Common myeloid progenitor, CD34-positive (primary cell): ENCODE data around the gene OR8G5. TPM values are rescaled to one million over a fixed set of nuclear protein-coding genes. Genes with fewer than 3 reads are reported as not detected.

Experiments
- CTCF ChIA-PET: fragments of 350-600 bp; sonication (Branson Sonifier 250); formaldehyde crosslinking; loops from one replicate; lab custom pipeline; 2021; ENCODE audit warnings: antibody characterized with exemption; lab: Charles Lee
- POLR2A ChIA-PET: fragments of 350-600 bp; sonication (Branson Sonifier 250); formaldehyde crosslinking; loops from one replicate; lab custom pipeline; 2021; ENCODE audit warnings: antibody characterized with exemption; lab: Charles Lee
- DNase-seq, 3 donors: peaks; one replicate each; pipeline versions ENCODE4 v3.0.0 to v3.0.0-alpha.2; 2013
- H3K27ac ChIP-seq, 2 experiments: 1 replicate in 1 of 2; 2 replicates in 1 of 2; pipeline ENCODE4 v1.7.0; 2013; ENCODE audit warnings: inconsistent platforms in 2 of 2, low read length in 2 of 2, mild to moderate bottlenecking in 2 of 2, low read depth in 1 of 2, moderate library complexity in 1 of 2; ENCODE audit not compliant: severe bottlenecking in 2 of 2, insufficient read depth in 1 of 2, poor library complexity in 1 of 2
- H3K27me3 ChIP-seq, 5 experiments: replicated peaks in 2 of 5; 1 replicate in 3 of 5; 2 replicates in 2 of 5; pipeline versions ENCODE4 v1.6.1 to v1.7.0; 2013; ENCODE audit warnings: low read length in 4 of 5, mild to moderate bottlenecking in 2 of 5, moderate library complexity in 2 of 5, inconsistent platforms in 1 of 5; ENCODE audit not compliant: insufficient read depth in 5 of 5, control insufficient read depth in 4 of 5
- H3K36me3 ChIP-seq, 4 experiments: 1 replicate in 2 of 4; 2 replicates in 2 of 4; pipeline versions ENCODE4 v1.6.1 to v1.7.0; 2013; ENCODE audit warnings: low read length in 3 of 4, control low read depth in 1 of 4, mild to moderate bottlenecking in 1 of 4; ENCODE audit not compliant: control insufficient read depth in 4 of 4, insufficient read depth in 4 of 4
- H3K4me1 ChIP-seq, 4 experiments: 1 replicate in 3 of 4; 2 replicates in 1 of 4; pipeline versions ENCODE4 v1.6.1 to v1.7.1; 2013; ENCODE audit warnings: low read length in 3 of 4, mild to moderate bottlenecking in 3 of 4, control low read depth in 1 of 4, inconsistent platforms in 1 of 4, moderate library complexity in 1 of 4; ENCODE audit not compliant: control insufficient read depth in 4 of 4, insufficient read depth in 4 of 4; ENCODE audit errors: control extremely low read depth in 1 of 4
- H3K4me3 ChIP-seq, 7 experiments: 1 replicate in 4 of 7; 2 replicates in 3 of 7; pipeline versions ENCODE4 v1.5.1 to v1.7.0; 2013; ENCODE audit warnings: mild to moderate bottlenecking in 7 of 7, low read length in 6 of 7, moderate library complexity in 6 of 7, inconsistent platforms in 2 of 7, low read depth in 2 of 7, control low read depth in 1 of 7; ENCODE audit not compliant: insufficient read depth in 4 of 7, control insufficient read depth in 1 of 7; ENCODE audit errors: extremely low read depth in 1 of 7
- H3K9me3 ChIP-seq, 5 experiments: 1 replicate in 4 of 5; 2 replicates in 1 of 5; pipeline versions ENCODE4 v1.6.1 to v1.7.1; 2013; ENCODE audit warnings: low read length in 4 of 5, mild to moderate bottlenecking in 2 of 5, inconsistent platforms in 1 of 5, low read depth in 1 of 5, moderate library complexity in 1 of 5; ENCODE audit not compliant: control insufficient read depth in 4 of 5, insufficient read depth in 2 of 5; ENCODE audit errors: control extremely low read depth in 1 of 5
- WGBS: methylation state at CpG from one replicate; pipeline ENCODE4 v1.1.5; 2013; ENCODE audit not compliant: insufficient coverage; 5-methylcytosine and 5-hydroxymethylcytosine counted together
- polyA plus RNA-seq: library from polyadenylated mRNA; unstranded; fragments of 120-200 nt; gene quantifications from one replicate; pipeline ENCODE4 v1.2.1, GENCODE V29; 2013

The OR8G5 gene
- polyA plus RNA-seq: not detected

- ChIA-PET CTCF (interaction anchor here (0.7 kb wide), 1 partner anchor 362 kb away, joined by 4 read pairs; no protein-coding TSS in a partner anchor), POLR2A (no interaction called here)
- no peak within 1 kb of the TSS for H3K4me3 ChIP-seq
- no peak within 1 kb of the TSS for H3K27ac ChIP-seq
- peaks cover 0 to 3% (median 0%) of the 10 kb centered on the region in 4 experiments for H3K4me1 ChIP-seq
- DNase-seq: no peak
- no peaks in the 10 kb centered on the region for H3K9me3 ChIP-seq
- H3K36me3 ChIP-seq: no peaks in the 10 kb centered on the region
- no peaks in the 10 kb centered on the region for H3K27me3 ChIP-seq
- 94% methylated on average over 2 of the region's 4 CpGs for WGBS
Observed at GRCh38 chr11:124256076-124256475, at the start of gene OR8G5. Gene OR8G5, plus strand, starts transcription at chr11:124256376. Its CDS starts 8,556 bp downstream, at chr11:124264932.

- 66% methylated on average over 4 of the region's 6 CpGs for WGBS
- Histone ChIP-seq H3K27ac (peak overlapping the region in 1 of 2 experiments; percentile 64), H3K4me3 (no peak overlapping the region), H3K36me3 (no peaks in the 10 kb centered on the region), H3K27me3 (no peaks in the 10 kb centered on the region), H3K9me3 (no peaks in the 10 kb centered on the region), H3K4me1 (peaks cover 0 to 10% (median 3%) of the 10 kb centered on the region in 4 experiments)
- ChIA-PET POLR2A (no interaction called here), CTCF (interaction anchor here (0.9 to 1.5 kb wide), 2 partner anchors 13 to 136 kb away, joined by 3 to 4 read pairs; no protein-coding TSS in a partner anchor)
- peak; percentile 73 to 92 (median 85) for DNase-seq
Observed at GRCh38 chr11:124207102-124207792, 48.9 kb upstream of the OR8G5 start.

- H3K27me3 ChIP-seq: no peaks in the 10 kb centered on the region
- no peaks in the 10 kb centered on the region for H3K36me3 ChIP-seq
- no peak for DNase-seq
- no peak overlapping the region for H3K27ac ChIP-seq
- H3K9me3 ChIP-seq: no peaks in the 10 kb centered on the region
- CTCF ChIA-PET: no interaction called here
- 100% methylated on average over 5 of the region's 6 CpGs for WGBS
- no peak overlapping the region for H3K4me3 ChIP-seq
- POLR2A ChIA-PET: no interaction called here
- peaks cover 0 to 10% (median 3%) of the 10 kb centered on the region in 4 experiments for H3K4me1 ChIP-seq
Observed at GRCh38 chr11:124209824-124210357, 46.3 kb upstream of the OR8G5 start.

- no peaks in the 10 kb centered on the region for H3K36me3 ChIP-seq
- no peak overlapping the region for H3K4me3 ChIP-seq
- H3K9me3 ChIP-seq: no peaks in the 10 kb centered on the region
- CTCF ChIA-PET: no interaction called here
- H3K27me3 ChIP-seq: no peaks in the 10 kb centered on the region
- H3K4me1 ChIP-seq: peaks cover 0 to 10% (median 3%) of the 10 kb centered on the region in 4 experiments
- H3K27ac ChIP-seq: no peak overlapping the region
- DNase-seq: no peak
- POLR2A ChIA-PET: no interaction called here
- 97% methylated on average over 5 of the region's 5 CpGs for WGBS
Observed at GRCh38 chr11:124210421-124210820, 45.8 kb upstream of the OR8G5 start.

- Histone ChIP-seq H3K27ac (no peak overlapping the region), H3K4me3 (no peak overlapping the region), H3K36me3 (no peaks in the 10 kb centered on the region), H3K4me1 (peaks cover 0 to 10% (median 3%) of the 10 kb centered on the region in 4 experiments), H3K27me3 (no peaks in the 10 kb centered on the region), H3K9me3 (no peaks in the 10 kb centered on the region)
- DNase-seq: no peak
- POLR2A ChIA-PET: no interaction called here
- CTCF ChIA-PET: interaction anchor here (1.3 kb wide), 1 partner anchor 15 kb away, joined by 3 read pairs; no protein-coding TSS in a partner anchor
Observed at GRCh38 chr11:124211321-124211720, 44.9 kb upstream of the OR8G5 start.

GRCh38 chr11:124214027-124214426 is 42.1 kb upstream of the OR8G5 start:
- DNase-seq: no peak
- no peaks in the 10 kb centered on the region for H3K36me3 ChIP-seq
- H3K9me3 ChIP-seq: no peaks in the 10 kb centered on the region
- no CpG with 5 or more reads among the region's 3 CpGs for WGBS
- CTCF ChIA-PET: interaction anchor here (0.6 to 1.5 kb wide), 3 partner anchors 19 to 202 kb away, joined by 3 to 4 read pairs (median 4); no protein-coding TSS in a partner anchor
- POLR2A ChIA-PET: no interaction called here
- H3K27ac ChIP-seq: no peak overlapping the region
- H3K4me1 ChIP-seq: no peaks in the 10 kb centered on the region
- H3K4me3 ChIP-seq: no peak overlapping the region
- H3K27me3 ChIP-seq: no peaks in the 10 kb centered on the region

- POLR2A ChIA-PET: no interaction called here
- Histone ChIP-seq H3K27me3 (no peaks in the 10 kb centered on the region), H3K36me3 (no peaks in the 10 kb centered on the region), H3K4me3 (no peak overlapping the region), H3K4me1 (no peaks in the 10 kb centered on the region), H3K9me3 (no peaks in the 10 kb centered on the region), H3K27ac (no peak overlapping the region)
- CTCF ChIA-PET: interaction anchor here (0.7 kb wide), 1 partner anchor 112 kb away, joined by 3 read pairs; no protein-coding TSS in a partner anchor
- no peak for DNase-seq
Observed at GRCh38 chr11:124219126-124219525, 37.0 kb upstream of the OR8G5 start.
